Right lobe of liver (tissue), 6 donors: ENCODE measurements around the gene EMILIN2. TPM values are rescaled to one million over a fixed set of nuclear protein-coding genes. Genes with fewer than 3 reads are reported as not detected.
A peak's percentile ranks its signal among the peaks of the same experiment; 100 is the strongest.

ENCODE experiments used
- ATAC-seq, 4 donors: fragments of 200-7000 bp; cut with Tn5 transposase; one replicate each; pipeline ENCODE4 v1.9.1; 2020; ENCODE audit warnings: mild to moderate bottlenecking in 4 of 4, moderate library complexity in 4 of 4
- DNase-seq, 3 donors: peaks; one replicate each; pipeline ENCODE4 v3.0.0-alpha.2; 2020
- H3K27ac ChIP-seq, 3 donors: fragments of 200-600 bp; one replicate each; pipeline ENCODE4 v1.8.0; 2022
- H3K27me3 ChIP-seq, 2 donors: fragments of 200-600 bp; one replicate each; pipeline ENCODE4 v1.8.0; 2022
- H3K36me3 ChIP-seq, 4 donors: fragments of 200-600 bp; sonication (generic) in 1 of 4; one replicate each; pipeline versions ENCODE4 v1.5.1 to v1.8.0; 2017 to 2022; ENCODE audit warnings: control low read depth in 1 of 4
- H3K4me1 ChIP-seq, 4 donors: fragments of 200-600 bp; sonication (generic) in 1 of 4; one replicate each; pipeline versions ENCODE4 v1.5.1 to v1.8.0; 2017 to 2022; ENCODE audit warnings: control low read depth in 1 of 4
- H3K4me3 ChIP-seq, 3 donors: fragments of 200-600 bp; one replicate each; pipeline ENCODE4 v1.8.0; 2022
- H3K9me3 ChIP-seq, 4 donors: fragments of 200-600 bp; sonication (generic) in 1 of 4; one replicate each; pipeline versions ENCODE4 v1.5.1 to v1.8.0; 2017 to 2022; ENCODE audit warnings: control low read depth in 1 of 4
- POLR2A ChIP-seq: fragments of 450-650 bp; IDR thresholded peaks from one replicate; pipeline ENCODE4 v1.6.1; 2017; ENCODE audit warnings: antibody characterized with exemption, mild to moderate bottlenecking
- WGBS: methylation state at CpG from one replicate; pipeline ENCODE4 v1.1.6; 2018; ENCODE audit warnings: low coverage, low lambda C conversion rate; ENCODE audit not compliant: insufficient coverage; ENCODE audit errors: missing lambda C conversion rate; 5-methylcytosine and 5-hydroxymethylcytosine counted together
- intact Hi-C, 2 donors: fragments of 100-400 bp; cut with DNase I; formaldehyde crosslinking; loops; one replicate each; pipeline versions ENCODE4 v1.11.2 to v1.14.1; 2022
- total RNA-seq, 6 experiments: library from RNA; depleted of rRNA in 2 of 6; stranded (reverse); fragments of >200 nt in 2 of 6; fragmentation: NEBNext Ultra II Directional in 3 of 6; extraction: Animal tissue kit (Norgen Biotek cat#: 25700) in 3 of 6; gene quantifications; one replicate each; pipeline versions ENCODE4 v1.1.0 to v1.2.4, GENCODE V29; 2016 to 2023
- TF ChIP-seq, protein P1 (sequence below), 4 donors: fragments of 200-600 bp in 3 of 4; fragments of 450-650 bp in 1 of 4; IDR thresholded peaks; one replicate each; pipeline versions ENCODE4 v1.5.1 to v1.8.0; 2016 to 2022; ENCODE audit warnings: antibody characterized with exemption in 4 of 4, mild to moderate bottlenecking in 2 of 4
- donor health status: DM: no; HTN: yes; CAD: no.
- donor health status: DM: no; HTN: no; CAD: no.
- donor health status: DM: no; HTN: no; CAD: no.
- donor health status: DM: no; HTN: yes; CAD: no.
- donor health status: DM: no; HTN: yes; CAD: no.

EMILIN2 gene
- total RNA-seq, 6 experiments from 2014 or later: 0.99 to 4.4 (median 2.3) TPM

DNA sequence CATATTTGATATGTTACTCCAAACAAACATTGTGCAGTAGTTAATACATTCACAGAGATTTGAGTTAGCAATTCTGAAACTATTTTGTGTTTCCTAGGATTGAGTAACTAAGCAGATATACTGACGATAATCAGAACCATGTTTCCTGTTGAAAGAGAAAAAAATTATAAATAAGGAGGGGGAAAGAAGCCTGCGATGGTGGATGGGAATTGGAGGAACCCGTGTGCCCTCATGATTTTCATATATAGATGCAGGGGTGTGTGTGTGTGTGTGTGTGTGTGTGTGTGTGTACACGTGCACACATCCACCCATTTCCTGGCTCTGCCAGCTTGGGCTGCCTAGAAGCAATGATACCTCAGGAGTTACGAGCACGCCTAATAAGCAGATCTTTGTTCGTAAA lies 109.2 kb downstream of the EMILIN2 start:
- intact Hi-C loops: no loop called here
- TF ChIP-seq, protein P1, sequence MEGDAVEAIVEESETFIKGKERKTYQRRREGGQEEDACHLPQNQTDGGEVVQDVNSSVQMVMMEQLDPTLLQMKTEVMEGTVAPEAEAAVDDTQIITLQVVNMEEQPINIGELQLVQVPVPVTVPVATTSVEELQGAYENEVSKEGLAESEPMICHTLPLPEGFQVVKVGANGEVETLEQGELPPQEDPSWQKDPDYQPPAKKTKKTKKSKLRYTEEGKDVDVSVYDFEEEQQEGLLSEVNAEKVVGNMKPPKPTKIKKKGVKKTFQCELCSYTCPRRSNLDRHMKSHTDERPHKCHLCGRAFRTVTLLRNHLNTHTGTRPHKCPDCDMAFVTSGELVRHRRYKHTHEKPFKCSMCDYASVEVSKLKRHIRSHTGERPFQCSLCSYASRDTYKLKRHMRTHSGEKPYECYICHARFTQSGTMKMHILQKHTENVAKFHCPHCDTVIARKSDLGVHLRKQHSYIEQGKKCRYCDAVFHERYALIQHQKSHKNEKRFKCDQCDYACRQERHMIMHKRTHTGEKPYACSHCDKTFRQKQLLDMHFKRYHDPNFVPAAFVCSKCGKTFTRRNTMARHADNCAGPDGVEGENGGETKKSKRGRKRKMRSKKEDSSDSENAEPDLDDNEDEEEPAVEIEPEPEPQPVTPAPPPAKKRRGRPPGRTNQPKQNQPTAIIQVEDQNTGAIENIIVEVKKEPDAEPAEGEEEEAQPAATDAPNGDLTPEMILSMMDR (IDR thresholded peaks at IDR 0.05): no peak
- TF ChIP-seq POLR2A: no peak
- WGBS: 59% methylated on average over 6 of the region's 7 CpGs
- DNase-seq (no peak), ATAC-seq (peak in 1 of 4 donors; percentile 5)
- Histone ChIP-seq H3K27me3 (no peaks in the 10 kb centered on the region), H3K4me3 (no peak overlapping the region), H3K9me3 (no peaks in the 10 kb centered on the region), H3K27ac (peak overlapping the region in 2 of 3 donors; percentile 4 to 35), H3K4me1 (peaks cover 0 to 34% (median 9%) of the 10 kb centered on the region in 4 donors), H3K36me3 (peaks cover 4 to 43% (median 25%) of the 10 kb centered on the region in 4 donors)

DNA sequence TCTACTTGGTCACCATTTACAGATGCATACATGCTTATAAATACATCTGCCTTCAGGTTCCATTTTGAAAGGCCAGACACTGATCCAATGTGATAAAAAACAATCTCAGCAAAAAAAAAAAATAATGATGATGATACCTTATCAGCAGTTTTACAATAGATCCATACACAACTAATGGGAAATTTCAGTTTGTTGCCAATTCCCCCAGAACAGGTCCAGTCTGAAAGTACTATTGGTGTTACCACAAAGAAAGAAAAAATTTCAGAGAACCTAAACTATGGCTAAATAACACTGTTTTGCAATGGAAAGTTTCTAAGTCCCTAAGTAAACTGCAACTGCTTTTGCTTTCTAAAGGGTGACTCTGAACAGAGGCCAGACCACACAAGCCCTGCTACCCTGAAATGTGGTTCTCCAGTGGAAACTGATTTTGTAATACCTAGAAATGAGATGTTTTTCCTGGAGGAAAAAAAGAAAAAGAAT lies 112.1 kb downstream of the EMILIN2 start:
- peak overlapping the region; percentile 49 to 86 (median 51) for H3K27ac ChIP-seq
- peaks cover 0 to 62% (median 20%) of the 10 kb centered on the region in 4 donors for H3K4me1 ChIP-seq
- ATAC-seq: peak; percentile 51 to 71 (median 68)
- no peak for DNase-seq
- no peak overlapping the region for H3K4me3 ChIP-seq
- H3K27me3 ChIP-seq: no peaks in the 10 kb centered on the region
- intact Hi-C loops: no loop called here
- H3K36me3 ChIP-seq: peaks cover under 1 to 28% (median 11%) of the 10 kb centered on the region in 4 donors
- TF ChIP-seq, protein P1 (IDR thresholded peaks at IDR 0.05): no peak
- no peak for TF ChIP-seq POLR2A
- no peaks in the 10 kb centered on the region for H3K9me3 ChIP-seq

DNA sequence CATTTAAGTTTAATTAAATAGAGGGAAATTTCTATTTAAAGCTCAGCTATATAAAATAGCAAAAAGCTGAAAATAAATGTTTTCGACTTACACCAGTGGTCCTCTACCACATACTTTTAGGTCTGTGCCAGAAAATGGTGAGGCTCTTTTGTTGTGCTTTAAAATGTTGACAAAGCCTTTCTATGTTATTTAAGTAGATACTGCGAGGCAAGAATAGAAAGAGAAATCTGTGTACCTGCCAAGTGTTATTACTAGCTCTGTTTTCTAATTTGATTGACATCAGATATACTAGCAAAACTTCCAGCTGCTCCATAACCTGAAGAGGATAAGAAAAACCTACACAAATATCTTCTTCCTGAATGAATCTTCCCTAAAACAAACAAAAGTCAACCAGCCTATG lies 112.5 kb downstream of the EMILIN2 start:
- no peaks in the 10 kb centered on the region for H3K9me3 ChIP-seq
- no peak overlapping the region for H3K4me3 ChIP-seq
- DNase-seq: no peak
- H3K27ac ChIP-seq: peak overlapping the region; percentile 49 to 86 (median 51)
- no peak for ATAC-seq
- H3K36me3 ChIP-seq: peaks cover 0 to 26% (median 7%) of the 10 kb centered on the region in 4 donors
- H3K4me1 ChIP-seq: peaks cover 0 to 59% (median 18%) of the 10 kb centered on the region in 4 donors
- intact Hi-C loops: no loop called here
- H3K27me3 ChIP-seq: no peaks in the 10 kb centered on the region
- 48% methylated on average over 2 of the region's 2 CpGs for WGBS
- TF ChIP-seq, protein P1 (IDR thresholded peaks at IDR 0.05): no peak
- TF ChIP-seq POLR2A: no peak

DNA sequence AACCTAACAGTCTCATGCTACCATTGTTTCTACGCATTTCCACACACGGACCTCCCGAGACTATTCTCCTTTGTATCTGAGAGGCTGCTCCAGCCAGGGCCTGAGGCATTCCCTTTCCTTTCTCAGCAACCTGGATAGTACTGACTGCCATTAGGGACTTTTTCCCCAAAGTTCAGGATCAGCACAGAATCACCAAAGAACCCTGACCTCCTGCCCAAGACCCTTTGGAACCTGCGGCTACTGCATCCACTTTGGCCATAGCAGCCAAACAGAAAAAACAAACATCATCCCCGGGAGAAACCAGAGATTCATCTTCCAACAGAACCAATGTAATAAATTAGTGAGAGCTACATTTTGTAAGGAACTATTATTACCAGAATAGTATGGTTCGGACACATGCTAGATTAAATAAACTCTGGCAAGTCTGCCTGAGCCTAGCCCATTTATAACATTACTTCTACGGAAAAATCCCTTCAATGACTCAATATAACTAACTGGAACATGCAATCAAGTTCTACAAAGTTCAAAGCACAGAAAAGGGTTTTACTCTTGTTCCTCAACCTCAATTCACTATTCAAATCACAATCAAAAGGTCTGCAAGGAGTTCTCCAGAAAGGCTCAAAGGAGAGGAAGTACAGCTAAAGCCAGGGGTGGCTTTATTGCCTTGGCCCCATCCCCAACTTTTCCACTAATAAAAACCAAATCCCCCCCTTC lies 114.3 kb downstream of the EMILIN2 start:
- no peaks in the 10 kb centered on the region for H3K27me3 ChIP-seq
- peaks cover 0 to 50% (median 13%) of the 10 kb centered on the region in 4 donors for H3K4me1 ChIP-seq
- WGBS: 46% methylated on average over 7 of the region's 7 CpGs
- TF ChIP-seq POLR2A: no peak
- TF ChIP-seq, protein P1 (IDR thresholded peaks at IDR 0.05): no peak
- H3K9me3 ChIP-seq: no peaks in the 10 kb centered on the region
- ATAC-seq (peak; percentile 5 to 43 (median 14)), DNase-seq (no peak)
- peak overlapping the region; percentile 45 to 71 (median 56) for H3K27ac ChIP-seq
- H3K4me3 ChIP-seq: no peak overlapping the region
- H3K36me3 ChIP-seq: peaks cover 0 to 17% (median 3%) of the 10 kb centered on the region in 4 donors
- intact Hi-C loops: no loop called here
